B cell (primary cell): ENCODE measurements around the gene ZNF277.

Experiments
- EZH2 ChIP-seq: IDR thresholded peaks from 2 replicates; pipeline ENCODE4 v1.6.1; 2012; ENCODE audit warnings: borderline replicate concordance, low read depth, mild to moderate bottlenecking, moderate library complexity, low read length; ENCODE audit not compliant: insufficient read depth, poor library complexity, severe bottlenecking
- TF ChIP-seq, protein P1 (sequence below): fragments of 200-600 bp; IDR thresholded peaks from one replicate; pipeline ENCODE4 v1.8.0; 2022; ENCODE audit warnings: antibody characterized with exemption, mild to moderate bottlenecking

DNA sequence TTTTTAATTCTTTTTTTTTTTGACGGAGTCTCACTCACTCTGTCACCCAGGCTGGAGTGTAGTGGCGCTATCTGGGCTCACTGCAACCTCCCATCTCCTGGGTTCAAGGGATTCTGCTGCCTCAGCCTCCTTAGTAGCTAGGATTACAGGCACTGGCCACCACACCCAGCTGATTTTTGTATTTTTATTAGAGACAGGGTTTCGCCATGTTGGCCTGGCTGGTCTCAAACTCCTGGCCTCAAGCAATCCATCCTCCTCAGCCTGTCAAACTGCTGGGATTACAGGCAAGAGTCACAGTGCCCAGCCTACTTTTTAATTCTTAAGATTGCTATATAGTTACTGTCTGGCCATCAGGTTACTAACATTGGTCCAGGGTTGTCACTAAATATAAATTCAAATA lies 59.6 kb downstream of the ZNF277 start:
- TF ChIP-seq, protein P1, sequence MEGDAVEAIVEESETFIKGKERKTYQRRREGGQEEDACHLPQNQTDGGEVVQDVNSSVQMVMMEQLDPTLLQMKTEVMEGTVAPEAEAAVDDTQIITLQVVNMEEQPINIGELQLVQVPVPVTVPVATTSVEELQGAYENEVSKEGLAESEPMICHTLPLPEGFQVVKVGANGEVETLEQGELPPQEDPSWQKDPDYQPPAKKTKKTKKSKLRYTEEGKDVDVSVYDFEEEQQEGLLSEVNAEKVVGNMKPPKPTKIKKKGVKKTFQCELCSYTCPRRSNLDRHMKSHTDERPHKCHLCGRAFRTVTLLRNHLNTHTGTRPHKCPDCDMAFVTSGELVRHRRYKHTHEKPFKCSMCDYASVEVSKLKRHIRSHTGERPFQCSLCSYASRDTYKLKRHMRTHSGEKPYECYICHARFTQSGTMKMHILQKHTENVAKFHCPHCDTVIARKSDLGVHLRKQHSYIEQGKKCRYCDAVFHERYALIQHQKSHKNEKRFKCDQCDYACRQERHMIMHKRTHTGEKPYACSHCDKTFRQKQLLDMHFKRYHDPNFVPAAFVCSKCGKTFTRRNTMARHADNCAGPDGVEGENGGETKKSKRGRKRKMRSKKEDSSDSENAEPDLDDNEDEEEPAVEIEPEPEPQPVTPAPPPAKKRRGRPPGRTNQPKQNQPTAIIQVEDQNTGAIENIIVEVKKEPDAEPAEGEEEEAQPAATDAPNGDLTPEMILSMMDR = no peak
- TF ChIP-seq EZH2 = no peak
